SK-N-SH (cell line): ENCODE results near the gene DIO3. TPM values are rescaled to one million over a fixed set of nuclear protein-coding genes. Genes with fewer than 3 reads are reported as not detected.

ENCODE experiments used
- CTCF ChIA-PET: fragments of 300-600, 350-600 bp; formaldehyde crosslinking; extraction: SDS; loops from one replicate; lab custom pipeline; 2021; lab: Yijun Ruan, JAX
- POLR2A ChIA-PET: fragments of 350-600 bp; sonication (Branson Sonifier 250); formaldehyde crosslinking; extraction: SDS; loops from one replicate; lab custom pipeline; 2020; ENCODE audit warnings: antibody characterized with exemption, inconsistent platforms; lab: Yijun Ruan, JAX
- DNase-seq: peaks from one replicate; pipeline ENCODE4 v3.0.0; 2012
- H2AFZ ChIP-seq: fragments of 200-600 bp; sonication (generic); 2 replicates; pipeline ENCODE4 v1.8.1; 2016; ENCODE audit warnings: antibody characterized with exemption, mild to moderate bottlenecking, low read depth
- H3F3A ChIP-seq: fragments of 200-600 bp; sonication (generic); replicated peaks from 2 replicates; pipeline ENCODE3; 2016; ENCODE audit warnings: antibody characterized with exemption, mild to moderate bottlenecking; ENCODE audit not compliant: insufficient read depth
- H3K27ac ChIP-seq, 2 experiments: fragments of 200-500 bp in 1 of 2; fragments of 200-600 bp in 1 of 2; sonication (Bioruptor generic) in 1 of 2; sonication (generic), shearing (Covaris generic) in 1 of 2; 2 replicates each; pipeline versions ENCODE4 v1.5.1 to v1.6.1; 2014 to 2016; ENCODE audit warnings: low read depth in 2 of 2, inconsistent platforms in 1 of 2, low read length in 1 of 2, mild to moderate bottlenecking in 1 of 2, mixed read lengths in 1 of 2
- H3K27me3 ChIP-seq: fragments of 200-600 bp; sonication (generic), shearing (Covaris generic); 2 replicates; pipeline ENCODE4 v1.6.1; 2016; ENCODE audit warnings: mixed run types; ENCODE audit not compliant: insufficient read depth
- H3K36me3 ChIP-seq, 2 experiments: fragments of 200-500 bp in 1 of 2; fragments of 200-600 bp in 1 of 2; sonication (Bioruptor generic) in 1 of 2; sonication (generic) in 1 of 2; replicated peaks in 1 of 2; 2 replicates each; pipeline versions ENCODE3 to v1.5.1; 2014 to 2016; ENCODE audit warnings: low read length in 1 of 2, mild to moderate bottlenecking in 1 of 2; ENCODE audit not compliant: insufficient read depth in 2 of 2, control insufficient read depth in 1 of 2
- H3K4me1 ChIP-seq, 2 experiments: fragments of 200-500 bp in 1 of 2; fragments of 200-600 bp in 1 of 2; sonication (Bioruptor generic) in 1 of 2; sonication (generic), shearing (Covaris generic) in 1 of 2; 2 replicates each; pipeline versions ENCODE4 v1.5.1 to v1.6.1; 2014 to 2016; ENCODE audit warnings: low read depth in 1 of 2, low read length in 1 of 2, mixed run types in 1 of 2; ENCODE audit not compliant: insufficient read depth in 2 of 2, control insufficient read depth in 1 of 2
- H3K4me2 ChIP-seq: fragments of 200-600 bp; sonication (generic), shearing (Covaris generic); 2 replicates; pipeline ENCODE4 v1.6.1; 2017; ENCODE audit warnings: mixed run types
- H3K4me3 ChIP-seq, 2 experiments: fragments of 200-500 bp in 1 of 2; fragments of 200-600 bp in 1 of 2; sonication (Bioruptor generic) in 1 of 2; sonication (generic), shearing (Covaris generic) in 1 of 2; 2 replicates each; pipeline versions ENCODE4 v1.5.1 to v1.8.1; 2014 to 2016; ENCODE audit warnings: low read depth in 2 of 2, inconsistent platforms in 1 of 2, low read length in 1 of 2, mild to moderate bottlenecking in 1 of 2, mixed read lengths in 1 of 2, moderate library complexity in 1 of 2
- H3K79me2 ChIP-seq: fragments of 200-600 bp; sonication (generic); 2 replicates; pipeline ENCODE4 v1.8.1; 2017; ENCODE audit warnings: mild to moderate bottlenecking; ENCODE audit not compliant: insufficient read depth
- H3K9ac ChIP-seq: fragments of 200-600 bp; sonication (generic); 2 replicates; pipeline ENCODE4 v1.6.1; 2017; ENCODE audit warnings: mixed run types
- H3K9me2 ChIP-seq: fragments of 200-600 bp; sonication (generic); 2 replicates; pipeline ENCODE4 v1.6.1; 2017; ENCODE audit warnings: mixed run types
- H3K9me3 ChIP-seq: fragments of 200-600 bp; sonication (generic); 2 replicates; pipeline ENCODE4 v1.6.1; 2017; ENCODE audit warnings: mixed run types, mild to moderate bottlenecking, moderate library complexity
- H4K20me1 ChIP-seq: fragments of 200-600 bp; sonication (generic); 2 replicates; pipeline ENCODE4 v1.6.1; 2017; ENCODE audit warnings: mild to moderate bottlenecking, mixed run types; ENCODE audit not compliant: insufficient read depth
- CHD2 ChIP-seq: fragments of 150-350 bp; IDR thresholded peaks from 2 replicates; pipeline ENCODE4 v1.6.1; 2018; ENCODE audit warnings: low read length; ENCODE audit not compliant: partially characterized antibody
- EZH2phosphoT487 ChIP-seq: fragments of 200-600 bp; sonication (generic); IDR thresholded peaks from 2 replicates; pipeline ENCODE4 v1.6.1; 2017; ENCODE audit warnings: low read depth, mixed run types, mild to moderate bottlenecking, antibody characterized with exemption, moderate library complexity, borderline replicate concordance
- FOSL2 ChIP-seq: IDR thresholded peaks from 2 replicates; pipeline ENCODE4 v1.4.0; 2012; ENCODE audit warnings: low read depth, mild to moderate bottlenecking, moderate library complexity, borderline replicate concordance
- FOXJ3 ChIP-seq: sonication (generic); formaldehyde crosslinking; IDR thresholded peaks from 2 replicates; pipeline ENCODE4 v1.5.1; 2020; ENCODE audit warnings: mild to moderate bottlenecking, missing genetic modification reagents
- GATA2 ChIP-seq: sonication (generic); formaldehyde crosslinking; IDR thresholded peaks from 2 replicates; pipeline ENCODE4 v1.5.0; 2020; ENCODE audit warnings: mild to moderate bottlenecking, missing genetic modification reagents
- PBX3 ChIP-seq: IDR thresholded peaks from 2 replicates; pipeline ENCODE4; 2012
- RCOR1 ChIP-seq: fragments of 150-350 bp; IDR thresholded peaks from 2 replicates; pipeline ENCODE4 v1.6.1; 2017; ENCODE audit warnings: antibody characterized with exemption, low read length
- RFX5 ChIP-seq: IDR thresholded peaks from 2 replicates; pipeline ENCODE4 v1.6.1; 2012; ENCODE audit warnings: mild to moderate bottlenecking, improper control_type of control experiment, low read length
- RXRA ChIP-seq: IDR thresholded peaks from 2 replicates; pipeline ENCODE4 v1.4.0; 2012; ENCODE audit warnings: low read depth, mild to moderate bottlenecking, borderline replicate concordance
- SIN3A ChIP-seq: IDR thresholded peaks from 2 replicates; pipeline ENCODE4 v1.6.1; 2012; ENCODE audit warnings: low read depth, mild to moderate bottlenecking, low read length, moderate library complexity, borderline replicate concordance
- TEAD4 ChIP-seq: IDR thresholded peaks from 2 replicates; pipeline ENCODE4 v1.4.0; 2012; ENCODE audit warnings: mild to moderate bottlenecking, borderline replicate concordance; ENCODE audit not compliant: insufficient read depth
- USF1 ChIP-seq: IDR thresholded peaks from 2 replicates; pipeline ENCODE4 v1.4.0; 2012; ENCODE audit warnings: low read depth, borderline replicate concordance
- ZBTB33 ChIP-seq: IDR thresholded peaks from 2 replicates; pipeline ENCODE4 v1.4.0; 2012; ENCODE audit warnings: low read depth, borderline replicate concordance
- WGBS: methylation state at CpG from one replicate; pipeline ENCODE4 v1.1.6; 2017; ENCODE audit warnings: low lambda C conversion rate; 5-methylcytosine and 5-hydroxymethylcytosine counted together
- polyA plus RNA-seq, 3 experiments: library from polyadenylated mRNA; depleted of rRNA; stranded (reverse); fragments of >200 nt; gene quantifications; 2 replicates each; pipeline ENCODE4 v1.2.3, GENCODE V29; 2012

The DIO3 gene
- polyA plus RNA-seq, 1 of the 3 experiments (the other 2 are of a cell fraction), result not detected

GRCh38 chr14:101604228-101604934 lies 43.1 kb downstream of the DIO3 start:
- H3K9me3 ChIP-seq, result no peaks in the 10 kb centered on the region
- no peaks in the 10 kb centered on the region for H3K79me2 ChIP-seq
- no peak overlapping the region for H2AFZ ChIP-seq
- H3K27ac ChIP-seq, result no peak overlapping the region
- H3K9me2 ChIP-seq, result no peaks in the 10 kb centered on the region
- H3K4me1 ChIP-seq, result peaks cover 0 to 2% of the 10 kb centered on the region in 2 experiments; a peak in 1 of 4 replicates
- ChIA-PET POLR2A (no interaction called here), CTCF (interaction anchor here (0.9 to 2.5 kb wide), 5 partner anchors 16 to 369 kb away, joined by 3 to 6 read pairs (median 3); no protein-coding TSS in a partner anchor)
- no peak overlapping the region for H3K9ac ChIP-seq
- no peaks in the 10 kb centered on the region for H3K27me3 ChIP-seq
- no peak for DNase-seq
- TF ChIP-seq PBX3 (no peak), RXRA (no peak), RCOR1 (no peak), EZH2phosphoT487 (no peak), GATA2 (CRISPR knock-in tag) (no peak), RFX5 (no peak), USF1 (no peak), CHD2 (no peak), FOSL2 (no peak), ZBTB33 (no peak), SIN3A (no peak), TEAD4 (no peak), FOXJ3 (CRISPR knock-in tag) (no peak)
- H3K36me3 ChIP-seq, result no peaks in the 10 kb centered on the region
- H3K4me3 ChIP-seq, result no peak overlapping the region
- H3K4me2 ChIP-seq, result no peak overlapping the region
- WGBS, result 55% methylated on average over 7 of the region's 9 CpGs
- no peaks in the 10 kb centered on the region for H3F3A ChIP-seq
- H4K20me1 ChIP-seq, result no peaks in the 10 kb centered on the region
